GM21381 (cell line): ENCODE measurements around the gene NDEL1.

Experiments
- ATAC-seq: cut with Tn5 transposase; IDR thresholded peaks from one replicate; pipeline ENCODE4 v1.9.1; 2021; ENCODE audit warnings: mild to moderate bottlenecking, moderate library complexity; ENCODE audit not compliant: unreplicated experiment

NDEL1 gene

DNA sequence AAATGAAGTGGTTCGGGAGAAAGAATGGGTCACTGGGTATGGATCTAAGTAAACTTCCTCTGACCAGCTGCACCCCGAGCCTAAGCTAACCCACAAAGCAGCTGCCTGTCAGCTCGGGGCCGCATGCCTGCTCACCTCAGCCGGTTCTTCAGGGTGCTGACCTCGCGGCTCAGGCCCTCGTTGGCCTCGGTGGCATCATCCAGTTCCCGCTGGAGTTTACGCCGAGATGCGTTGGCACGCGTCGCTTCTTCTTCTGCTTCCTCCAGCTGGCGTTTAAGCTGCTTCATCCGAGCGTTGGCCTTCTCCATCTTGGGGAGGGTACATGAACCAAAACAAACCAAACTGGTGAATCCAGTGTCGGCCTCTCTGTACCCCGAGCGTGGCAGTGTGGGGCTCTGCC, 41.1 kb downstream of the NDEL1 start:
- ATAC-seq: no peak

DNA sequence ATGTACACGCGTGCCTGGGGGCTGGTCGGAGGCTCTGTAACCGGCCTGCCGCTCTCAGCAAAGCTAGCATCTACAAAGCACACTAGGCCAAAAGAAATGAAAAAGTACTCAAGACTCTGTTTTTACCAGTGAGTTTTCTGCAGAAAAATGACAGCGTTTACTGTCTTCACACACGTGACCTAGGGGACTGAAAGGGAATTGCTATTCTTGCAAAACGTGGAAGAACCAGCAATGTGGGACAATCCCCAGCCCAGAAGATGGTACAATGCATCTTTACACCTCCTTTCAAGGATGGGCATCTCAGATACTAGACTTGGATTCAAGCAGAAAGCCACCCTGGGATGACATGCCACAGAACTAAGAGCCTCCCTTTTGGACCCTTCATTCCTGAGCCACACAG, 41.5 kb downstream of the NDEL1 start:
- no peak for ATAC-seq

DNA sequence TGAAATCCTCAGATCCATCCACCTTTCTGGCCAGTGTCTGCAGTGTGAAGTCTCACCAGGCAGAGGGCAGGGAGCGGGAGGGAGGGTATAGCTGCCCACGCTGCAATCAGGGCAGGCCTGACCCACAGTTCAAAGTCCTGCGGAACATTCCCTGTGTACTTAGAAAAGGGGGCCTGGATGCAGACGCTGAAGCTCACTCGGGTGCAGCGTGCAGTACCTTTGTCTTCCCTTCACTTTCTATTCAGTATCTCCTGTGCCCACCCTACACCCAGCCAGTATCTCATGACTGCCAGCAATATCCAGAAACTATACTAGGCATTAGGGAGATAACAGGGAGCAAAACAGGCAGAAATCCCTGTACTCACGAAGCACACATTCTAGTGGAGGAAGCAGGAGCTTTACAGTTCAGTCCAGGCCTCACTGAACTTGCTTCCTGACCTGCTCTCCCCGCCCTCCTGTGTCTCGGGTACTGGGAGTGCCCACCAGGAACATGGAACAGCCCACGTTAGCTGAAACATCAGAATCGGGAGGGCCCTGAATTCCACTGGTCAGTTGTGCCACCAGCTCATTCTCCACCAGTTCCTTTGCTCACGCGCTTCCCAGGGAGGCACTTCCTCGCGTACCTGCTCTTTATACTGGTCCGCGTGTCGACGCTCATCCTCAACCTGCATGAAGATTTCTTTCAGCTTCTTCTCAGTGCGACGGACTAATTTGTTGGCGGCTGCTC, 42.2 kb downstream of the NDEL1 start:
- no peak for ATAC-seq

DNA sequence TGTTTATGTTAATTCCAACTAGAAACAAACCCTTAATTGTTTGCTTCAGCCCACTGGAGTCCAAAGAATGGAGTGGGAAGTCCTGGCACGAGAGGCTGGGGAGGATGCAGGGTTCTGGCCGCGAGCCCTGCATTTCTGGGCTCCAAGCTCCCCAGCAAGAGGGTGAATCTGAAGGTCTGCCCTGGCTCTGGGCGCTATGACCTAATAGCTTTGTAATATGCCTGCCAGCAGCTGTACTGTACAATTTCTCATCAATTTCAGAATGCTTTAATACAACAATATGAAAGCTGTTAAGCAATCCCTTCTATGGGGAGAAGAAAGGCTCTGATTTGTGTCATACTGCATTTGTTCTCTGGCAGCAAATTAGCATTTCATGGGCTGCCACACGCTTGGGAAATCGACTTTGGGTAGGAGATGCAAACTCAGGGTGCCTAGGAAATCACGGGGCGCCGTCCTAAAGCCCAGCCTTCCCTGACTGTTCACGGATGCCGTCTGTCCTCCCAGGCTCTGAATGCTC, 43.8 kb downstream of the NDEL1 start:
- ATAC-seq: no peak

DNA sequence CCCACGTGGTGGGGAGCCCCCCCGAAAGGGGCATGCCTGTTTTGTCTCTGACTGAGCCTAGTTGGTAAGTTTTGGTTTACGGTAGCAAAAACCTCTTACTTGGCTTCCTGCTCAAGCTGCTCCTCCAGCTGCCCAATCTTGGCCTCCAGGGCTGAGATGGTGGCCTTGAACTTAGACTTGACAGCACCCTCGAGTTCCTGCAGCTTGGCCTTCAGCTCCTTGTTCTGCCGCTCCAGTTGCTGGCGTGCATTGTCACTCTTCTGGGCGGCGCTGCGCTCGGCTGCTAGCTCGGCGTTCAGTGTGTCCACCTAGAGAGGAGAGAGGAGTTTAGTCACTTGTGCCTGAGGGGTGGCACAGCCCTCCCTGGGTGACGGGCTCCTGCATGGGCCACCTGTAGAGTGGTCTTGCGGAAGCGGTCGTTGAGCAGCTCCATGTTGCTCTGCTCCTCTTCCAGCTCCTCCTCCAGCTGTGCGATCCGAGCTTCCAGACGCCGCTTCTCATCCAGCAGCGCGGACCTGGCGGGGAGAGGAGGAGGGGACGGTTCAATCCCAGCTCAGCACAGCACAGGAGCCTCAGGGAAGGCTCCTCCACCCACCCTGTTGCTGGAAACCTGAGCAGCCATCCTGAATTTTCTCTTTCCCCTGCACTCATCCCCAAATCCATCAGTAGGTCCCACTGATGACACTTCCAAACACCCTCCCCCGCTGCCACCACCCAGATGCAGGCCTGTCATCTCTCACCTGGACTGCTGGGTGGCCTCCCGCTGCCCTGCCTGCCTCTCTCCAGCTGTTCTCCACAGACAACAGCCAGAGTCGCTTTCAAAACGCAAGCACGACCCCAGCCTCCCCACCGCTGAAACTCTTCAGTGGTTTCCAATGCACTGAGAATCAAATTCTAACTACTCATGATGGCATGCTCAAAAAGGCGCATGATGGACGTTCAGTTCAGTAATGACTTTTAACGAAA, 44.6 kb downstream of the NDEL1 start:
- ATAC-seq: no peak

DNA sequence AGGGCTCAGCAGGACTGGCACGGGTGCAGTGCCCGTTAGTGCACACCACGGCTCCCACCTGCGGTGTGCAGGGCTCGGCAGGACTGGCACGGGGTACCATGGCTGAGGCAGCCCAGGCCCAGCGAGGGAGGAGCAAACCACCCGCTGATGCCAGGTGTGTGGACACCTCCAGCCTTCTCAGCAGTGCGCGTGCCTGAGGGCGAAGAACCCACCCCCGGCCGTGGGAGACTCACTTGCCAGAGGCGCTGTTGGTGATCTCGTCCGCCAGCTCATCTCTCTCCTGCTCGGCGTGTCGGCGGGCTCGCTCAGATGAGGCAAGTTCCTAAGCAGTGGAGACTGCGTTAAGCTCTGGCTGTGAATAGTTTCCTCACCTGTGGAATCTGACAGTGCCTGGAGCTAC, 45.4 kb downstream of the NDEL1 start:
- no peak for ATAC-seq

DNA sequence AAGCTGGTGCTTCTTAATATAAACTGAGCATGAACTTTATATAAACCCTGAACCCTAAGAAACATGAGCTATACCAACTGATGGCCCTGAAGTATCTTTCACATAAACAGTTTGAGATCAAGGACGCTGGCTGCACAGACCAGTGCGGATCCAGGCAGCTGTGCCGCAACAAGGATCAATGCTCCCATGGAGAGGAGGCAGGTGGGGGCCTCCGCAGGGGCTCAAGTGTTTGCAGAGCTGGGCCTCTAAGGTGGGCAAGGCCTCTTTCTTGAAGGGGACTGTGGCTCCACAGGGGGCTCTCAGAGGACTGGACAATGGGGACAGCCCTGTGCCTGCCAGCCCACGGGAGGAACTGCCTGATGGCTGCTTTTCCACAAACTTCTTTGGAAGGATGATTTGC, 46.0 kb downstream of the NDEL1 start:
- ATAC-seq: no peak

DNA sequence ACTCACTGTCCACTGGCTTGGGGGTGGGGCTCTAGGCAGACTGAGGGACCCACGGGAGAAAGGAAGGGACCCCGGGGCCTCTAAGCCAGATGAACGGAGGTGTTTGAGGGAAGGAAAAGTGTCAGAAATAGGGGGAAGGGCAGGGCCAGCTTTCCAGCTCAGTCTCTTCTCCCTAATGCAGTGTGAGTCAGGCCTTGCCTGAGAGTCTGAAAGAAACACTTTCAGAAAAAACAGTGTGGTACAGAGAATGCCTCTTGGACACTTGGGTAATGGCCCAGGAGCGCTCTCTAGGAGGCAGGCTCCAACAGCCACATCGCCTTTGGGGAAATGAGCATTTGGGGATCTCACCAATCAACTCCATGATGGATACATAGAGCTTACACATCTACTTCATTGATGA, 46.9 kb downstream of the NDEL1 start:
- ATAC-seq: no peak

DNA sequence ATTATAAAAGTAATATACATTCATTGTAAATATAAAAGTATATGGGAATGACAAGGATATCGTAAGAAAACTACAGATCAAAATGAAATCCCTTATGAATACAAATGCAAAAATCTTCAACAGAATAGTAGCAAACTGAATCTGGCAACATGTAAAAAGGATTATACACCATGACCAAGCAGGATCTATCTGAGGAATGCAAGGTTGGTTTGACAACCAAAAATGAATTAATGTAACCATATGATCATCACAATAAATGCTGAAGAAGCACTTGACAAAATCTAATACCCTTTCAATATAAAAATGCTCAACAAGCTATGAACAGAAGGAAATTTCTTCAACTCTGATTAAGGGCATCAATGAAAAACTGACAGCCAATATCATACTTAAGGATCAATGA, 48.8 kb downstream of the NDEL1 start:
- no peak for ATAC-seq

DNA sequence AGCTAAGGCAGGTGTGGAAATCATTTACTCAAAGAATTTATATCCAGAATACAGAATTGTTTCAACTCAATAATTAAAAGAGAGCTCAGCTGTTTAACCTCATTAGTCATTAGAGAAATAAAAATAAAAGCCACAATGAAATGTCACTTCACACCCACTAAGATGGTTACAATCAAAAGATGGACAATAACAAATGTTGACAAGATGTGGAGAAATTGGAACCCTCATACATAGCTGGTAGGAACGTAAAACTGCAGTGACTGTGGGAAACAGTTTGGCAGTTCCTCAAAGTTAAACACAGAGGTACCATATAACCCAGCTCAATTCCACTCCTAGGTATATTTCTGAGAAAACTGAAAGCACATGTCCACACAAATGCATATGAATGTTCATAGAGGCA, 49.8 kb downstream of the NDEL1 start:
- no peak for ATAC-seq

DNA sequence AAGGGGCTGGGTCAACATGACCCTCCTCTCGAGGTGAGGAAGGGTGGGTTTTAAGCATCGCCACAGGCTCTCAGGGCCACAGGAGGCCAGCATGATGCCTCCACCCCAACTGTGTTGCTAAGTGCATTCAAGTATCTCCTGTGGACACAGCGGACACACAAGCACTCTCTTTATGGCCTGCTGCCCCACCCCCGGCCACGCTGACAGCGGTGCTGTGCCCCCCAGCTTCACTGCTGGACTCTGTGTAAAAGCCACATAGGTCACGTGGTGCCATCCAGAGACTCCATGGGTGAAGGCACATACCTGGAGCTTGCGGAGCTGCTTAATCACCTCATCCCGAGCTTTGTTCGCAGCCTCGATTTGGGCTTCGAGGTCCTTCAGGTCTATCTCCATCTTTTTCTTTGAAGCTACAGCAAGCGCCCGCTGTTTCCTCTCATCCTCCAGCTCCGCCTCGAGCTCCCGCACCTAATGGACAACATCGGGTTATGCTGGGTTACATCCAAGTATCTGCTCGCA, 51.5 kb downstream of the NDEL1 start:
- ATAC-seq: no peak

DNA sequence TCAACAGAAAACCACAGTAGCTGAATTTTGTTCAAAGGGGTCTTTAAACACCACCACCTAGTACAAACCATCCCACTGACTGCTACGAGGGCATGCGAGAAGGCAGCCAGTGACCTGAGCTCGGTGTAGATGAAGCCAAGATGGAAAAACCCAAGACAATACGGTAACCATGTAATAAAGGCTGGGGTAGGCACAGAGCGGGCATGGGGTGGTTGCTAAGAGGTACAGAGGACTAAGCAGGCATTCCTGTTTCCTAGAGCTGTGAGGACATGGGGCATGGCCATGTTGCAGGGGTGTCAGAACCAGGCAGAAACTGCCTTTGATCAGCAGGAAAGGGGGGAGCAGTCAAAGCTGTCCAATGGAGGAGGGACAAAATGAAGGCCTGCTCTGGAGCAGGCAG, 52.1 kb downstream of the NDEL1 start:
- ATAC-seq: no peak

DNA sequence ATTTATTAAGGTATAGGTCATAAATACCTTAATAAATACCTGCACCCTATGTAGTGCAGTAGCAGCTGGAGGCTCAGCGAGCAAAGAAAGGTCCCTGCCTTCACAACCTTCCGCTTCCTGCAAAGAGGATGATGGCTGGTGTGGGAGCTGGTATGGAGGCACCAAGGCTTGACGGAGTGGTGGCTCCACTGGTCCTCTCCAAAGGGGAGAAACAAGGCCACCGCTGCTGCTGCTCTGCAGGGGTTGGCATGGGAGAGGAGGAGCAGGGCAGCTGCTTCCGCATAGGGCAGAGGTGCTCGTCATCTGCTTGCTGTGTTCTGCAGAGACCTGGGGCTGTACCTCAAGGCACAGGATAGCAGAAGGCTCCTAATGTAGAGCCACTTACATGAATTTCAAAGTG, 52.8 kb downstream of the NDEL1 start:
- no peak for ATAC-seq

DNA sequence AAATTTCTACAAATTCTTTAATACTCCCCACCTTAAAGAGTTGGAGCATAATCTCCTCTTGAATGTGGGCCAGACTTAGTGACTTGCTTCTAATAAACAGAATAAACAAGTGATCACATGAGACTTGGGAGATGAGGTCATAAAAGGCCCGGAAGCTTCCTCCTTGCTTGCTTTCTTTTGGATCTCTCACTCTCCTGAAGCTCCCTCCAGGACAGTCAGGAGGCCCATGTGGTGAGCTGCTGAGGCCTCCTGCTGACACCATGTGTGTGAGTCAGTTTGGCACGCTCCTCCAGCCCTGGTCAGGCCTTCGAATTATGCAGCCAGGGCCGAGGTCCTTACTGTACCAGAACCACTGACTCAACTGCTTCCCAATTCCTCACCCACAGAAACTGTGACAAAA, 53.2 kb downstream of the NDEL1 start:
- ATAC-seq: no peak

DNA sequence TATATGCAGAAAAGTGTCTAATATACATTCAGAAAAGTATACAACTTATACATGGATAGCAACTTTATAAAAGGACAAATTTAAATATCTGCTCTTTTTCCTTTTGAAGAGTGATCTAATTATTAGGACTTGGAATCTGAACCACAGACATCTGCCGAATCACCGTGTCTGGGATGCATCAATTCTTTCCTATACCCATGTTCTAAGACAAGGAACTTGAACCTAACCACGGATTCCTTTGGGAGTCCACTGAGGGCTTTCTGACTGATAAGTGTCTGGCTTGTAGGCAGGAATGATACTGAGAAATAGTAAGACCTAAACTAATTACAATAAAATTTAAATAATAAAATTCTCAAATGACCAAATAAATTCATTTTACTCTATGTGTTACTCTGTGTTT, 54.2 kb downstream of the NDEL1 start:
- no peak for ATAC-seq

DNA sequence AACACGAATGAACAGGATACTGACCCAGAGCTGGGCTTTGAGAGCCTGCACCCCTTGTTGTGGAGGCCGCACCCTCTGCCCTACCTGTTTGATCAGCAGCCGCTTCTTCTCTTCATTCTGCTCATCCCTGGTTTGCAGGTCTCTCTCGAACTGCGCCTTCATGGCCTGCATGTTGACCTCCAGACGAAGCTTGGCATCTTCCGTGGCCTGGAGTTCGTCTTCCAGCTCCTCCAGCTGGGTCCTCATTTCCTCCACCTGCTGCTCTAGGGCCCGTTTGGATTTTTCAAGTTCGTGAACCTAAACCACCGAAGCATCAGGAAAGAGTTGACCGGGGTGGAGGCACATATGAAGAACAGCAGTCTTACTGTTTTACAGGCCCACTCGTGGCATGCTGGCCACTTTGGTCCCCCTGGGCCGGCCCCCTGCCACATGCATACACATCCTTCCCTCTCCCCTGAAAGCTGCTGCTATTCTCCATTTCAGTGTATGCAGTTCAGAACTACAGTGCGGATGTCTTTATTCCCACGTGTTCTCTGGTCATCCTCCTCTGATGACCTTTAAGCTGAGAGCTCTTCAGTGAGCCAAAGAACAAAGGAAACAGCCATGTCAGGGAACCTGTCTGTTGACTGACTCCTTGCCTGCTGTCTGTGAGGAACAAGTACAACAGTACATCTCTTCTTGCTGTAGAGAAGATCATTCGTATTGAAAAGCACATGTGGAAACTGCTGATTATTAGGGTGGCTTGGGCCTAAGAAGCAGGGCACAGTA, 54.8 kb downstream of the NDEL1 start:
- no peak for ATAC-seq

DNA sequence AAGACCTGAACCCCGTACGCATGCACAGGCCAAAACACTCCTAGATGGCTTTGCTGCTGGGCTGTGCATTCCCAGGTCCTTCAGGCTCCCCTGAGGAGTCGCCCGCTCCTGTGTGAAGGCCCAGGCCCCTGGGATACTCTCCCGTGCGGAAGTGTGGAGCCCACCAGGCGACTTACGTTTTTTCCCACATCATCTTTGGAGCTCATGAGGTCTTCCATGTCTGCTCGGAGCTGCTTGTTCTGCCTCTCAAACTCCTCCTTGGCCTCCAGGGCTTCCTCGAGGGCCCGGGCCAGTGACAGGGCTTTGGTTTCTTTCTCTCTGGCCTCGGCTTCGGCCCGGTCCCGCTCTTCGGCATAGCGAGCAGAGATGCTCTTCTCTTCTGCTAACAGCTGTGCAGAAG, 56.4 kb downstream of the NDEL1 start:
- ATAC-seq: no peak

DNA sequence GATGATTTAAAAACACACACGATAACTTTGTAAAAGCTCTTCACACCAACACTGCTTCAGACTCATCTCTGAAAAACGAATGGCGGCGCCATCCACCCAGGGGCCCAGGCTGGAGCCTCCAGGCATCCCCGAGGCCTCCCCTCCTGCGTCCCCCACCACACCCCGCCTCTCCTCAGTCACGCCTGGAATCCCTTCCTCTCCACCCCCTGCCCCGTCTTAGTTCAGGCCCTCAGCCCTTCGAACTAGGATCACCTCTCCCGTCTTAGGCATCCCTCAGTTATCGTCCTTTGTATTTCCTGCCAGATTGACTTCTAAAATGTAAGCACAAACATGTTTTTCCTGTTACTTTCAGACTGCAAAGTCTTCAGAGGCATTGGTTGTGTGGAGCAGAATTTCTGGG, 58.3 kb downstream of the NDEL1 start:
- ATAC-seq: no peak

DNA sequence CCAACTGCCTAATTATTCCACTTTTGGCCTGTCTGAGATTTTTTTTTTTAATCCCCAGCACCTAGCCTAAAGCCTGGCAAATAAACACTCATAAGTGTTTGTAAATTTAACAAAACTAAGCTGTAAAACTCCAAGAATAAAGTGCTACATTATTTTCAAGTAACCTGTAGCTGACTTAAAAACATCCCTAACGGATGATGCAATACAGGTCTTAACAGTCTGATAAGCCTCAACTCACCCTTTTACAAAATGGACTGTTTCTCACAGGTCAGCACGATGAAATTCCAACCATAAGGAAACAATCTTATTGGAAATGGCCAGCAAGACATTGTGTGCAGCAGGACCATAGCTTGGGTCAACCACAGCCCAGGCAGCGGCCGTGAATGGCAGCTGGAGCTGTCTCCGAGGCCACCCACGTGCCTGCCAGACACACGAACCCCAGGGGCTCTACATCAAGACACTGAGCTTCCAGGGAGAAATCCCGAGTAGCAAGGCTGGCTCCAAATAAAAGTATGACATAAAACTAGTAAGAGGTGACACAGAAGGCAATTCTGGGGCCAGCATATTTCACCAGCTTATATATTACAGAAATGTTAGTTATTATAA, 58.9 kb downstream of the NDEL1 start:
- no peak for ATAC-seq

DNA sequence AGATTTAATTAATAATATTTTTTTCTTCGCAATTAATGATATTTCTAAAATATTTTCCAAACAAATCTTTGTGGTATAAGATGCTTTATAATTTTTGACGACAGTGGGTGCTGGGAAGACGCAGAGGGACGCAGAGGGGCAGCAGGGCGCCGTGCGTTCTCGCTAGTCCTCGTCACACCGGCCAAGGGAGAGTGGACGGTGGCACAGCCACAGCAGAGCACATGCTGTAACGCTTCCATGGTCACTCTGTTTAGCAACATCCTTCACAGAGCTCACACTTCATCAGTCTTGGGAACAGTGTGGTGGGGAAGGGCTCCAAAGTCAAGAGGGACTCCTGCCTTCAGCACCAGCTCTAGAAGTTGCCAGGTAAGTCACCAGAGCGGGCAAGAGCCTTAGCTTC, 60.4 kb downstream of the NDEL1 start:
- no peak for ATAC-seq

DNA sequence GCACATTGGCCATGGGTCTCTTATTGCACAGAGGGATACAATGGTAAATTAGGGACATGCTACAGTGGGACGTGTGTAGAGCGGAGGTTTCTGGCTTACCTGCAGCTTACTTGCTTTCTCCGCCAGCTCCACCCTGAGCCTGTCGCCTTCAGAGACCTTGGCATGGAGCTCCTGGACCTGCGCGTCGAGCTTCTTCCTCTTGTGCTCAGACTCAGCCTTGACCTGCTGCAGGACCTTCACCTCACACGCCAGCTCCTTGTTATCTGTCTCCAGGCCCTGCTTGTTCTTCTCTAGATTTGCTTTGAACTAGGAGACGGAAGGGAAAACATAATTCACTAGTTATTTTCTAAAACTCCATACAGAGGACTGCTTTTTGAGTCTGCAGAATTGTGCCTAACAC, 63.5 kb downstream of the NDEL1 start:
- ATAC-seq: no peak
